Endodermal cell (in vitro differentiated cells): ENCODE measurements around the gene ANG. TPM values are rescaled to one million over a fixed set of nuclear protein-coding genes. Genes with fewer than 3 reads are reported as not detected.
A peak's percentile ranks its signal among the peaks of the same experiment; 100 is the strongest.

Source experiments
- DNase-seq: peaks from one replicate; pipeline ENCODE4 v3.0.0-alpha.2; 2017
- H3K27ac ChIP-seq: 2 replicates; pipeline ENCODE4 v1.5.1; 2013; ENCODE audit warnings: mild to moderate bottlenecking, low read depth, low read length, moderate library complexity
- H3K27me3 ChIP-seq: 2 replicates; pipeline ENCODE4 v1.6.1; 2013; ENCODE audit warnings: mild to moderate bottlenecking, low read length, moderate library complexity; ENCODE audit not compliant: insufficient read depth, control insufficient read depth, poor library complexity, severe bottlenecking
- H3K36me3 ChIP-seq: 2 replicates; pipeline ENCODE4 v1.7.0; 2013; ENCODE audit warnings: mild to moderate bottlenecking, low read length, moderate library complexity; ENCODE audit not compliant: control insufficient read depth, insufficient read depth
- H3K4me1 ChIP-seq: one replicate; pipeline ENCODE4 v1.7.0; 2013; ENCODE audit warnings: low read length; ENCODE audit not compliant: control insufficient read depth, insufficient read depth
- H3K4me3 ChIP-seq: 2 replicates; pipeline ENCODE4 v1.5.1; 2013; ENCODE audit warnings: mild to moderate bottlenecking, low read length, moderate library complexity
- H3K9ac ChIP-seq: 2 replicates; pipeline ENCODE4 v1.6.1; 2013; ENCODE audit warnings: mild to moderate bottlenecking, low read length, moderate library complexity; ENCODE audit not compliant: poor library complexity, severe bottlenecking; ENCODE audit errors: extremely low read depth
- H3K9me3 ChIP-seq: 2 replicates; pipeline ENCODE4 v1.6.1; 2013; ENCODE audit warnings: mild to moderate bottlenecking, low read length, moderate library complexity; ENCODE audit not compliant: control insufficient read depth
- H3K27ac Mint-ChIP-seq: 2 replicates; pipeline ENCODE4 v1.8.0; 2020; ENCODE audit warnings: mixed read lengths
- H3K27me3 Mint-ChIP-seq: 2 replicates; pipeline ENCODE4 v1.8.0; 2021; ENCODE audit warnings: mild to moderate bottlenecking, mixed read lengths; ENCODE audit not compliant: insufficient read depth
- H3K36me3 Mint-ChIP-seq: 2 replicates; pipeline ENCODE4 v1.8.0; 2020; ENCODE audit warnings: low read depth, mixed read lengths
- H3K4me1 Mint-ChIP-seq: 2 replicates; pipeline ENCODE4 v1.8.0; 2020; ENCODE audit warnings: mixed read lengths
- H3K4me3 Mint-ChIP-seq: 2 replicates; pipeline ENCODE4 v1.8.0; 2020; ENCODE audit warnings: mild to moderate bottlenecking, moderate library complexity, mixed read lengths
- H3K9me3 Mint-ChIP-seq: 2 replicates; pipeline ENCODE4 v1.8.0; 2020; ENCODE audit warnings: mild to moderate bottlenecking, mixed read lengths
- WGBS, 2 experiments: methylation state at CpG; one replicate each; pipeline versions ENCODE4 v1.1.5 to v1.1.7; 2013; ENCODE audit warnings: missing lambda C conversion rate in 2 of 2, mixed read lengths in 1 of 2; ENCODE audit not compliant: insufficient coverage in 1 of 2, insufficient read length in 1 of 2; 5-methylcytosine and 5-hydroxymethylcytosine counted together
- total RNA-seq, 2 donors: library from RNA; stranded (reverse); fragmentation: NEBNext Ultra II Directional in 1 of 2; extraction: Animal tissue kit (Norgen Biotek cat#: 25700) in 1 of 2; gene quantifications; 2 replicates in 1 of 2; 3 replicates in 1 of 2; pipeline ENCODE4 v1.2.1, GENCODE V29; 2021
- TF ChIP-seq, protein P1 (sequence below): fragments of 200-600 bp; sonication (generic); conservative IDR thresholded peaks from 2 replicates; pipeline ENCODE4 v1.5.0; 2021; ENCODE audit warnings: antibody characterized with exemption, mild to moderate bottlenecking

ANG gene
- total RNA-seq, 2 donors from 2014 or later, result 2.6 to 3.4 TPM

DNA sequence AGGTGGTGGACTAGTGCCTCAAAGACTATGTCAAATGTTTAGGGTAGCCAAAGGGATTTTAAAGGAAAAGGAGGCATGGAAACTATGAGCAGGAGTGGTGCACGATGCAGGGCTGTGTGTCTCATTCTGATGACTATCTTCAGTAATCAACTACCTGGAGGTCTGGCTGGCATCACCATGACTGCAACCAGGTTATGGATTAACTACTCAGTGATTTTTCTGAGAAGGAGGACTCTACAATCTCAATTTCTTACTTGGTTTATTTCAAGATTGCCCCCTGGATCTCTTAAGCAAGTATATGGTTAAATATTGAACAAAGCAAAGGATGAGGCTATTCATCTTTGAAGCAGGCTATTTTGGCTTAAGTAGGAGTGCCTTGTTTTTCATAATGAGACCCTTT, 38.0 kb downstream of the ANG start:
- Histone ChIP-seq H3K27me3 (no peaks in the 10 kb centered on the region), H3K9me3 (no peaks in the 10 kb centered on the region), H3K9ac (no peak overlapping the region), H3K4me1 (no peaks in the 10 kb centered on the region), H3K36me3 (no peaks in the 10 kb centered on the region), H3K27ac (no peak overlapping the region), H3K4me3 (no peak overlapping the region)
- Mint-ChIP-seq H3K4me1 (peaks cover 3% of the 10 kb centered on the region), H3K4me3 (no peak overlapping the region), H3K27ac (no peak overlapping the region), H3K27me3 (peaks cover 39% of the 10 kb centered on the region), H3K36me3 (no peaks in the 10 kb centered on the region), H3K9me3 (no peaks in the 10 kb centered on the region)
- TF ChIP-seq, protein P1, sequence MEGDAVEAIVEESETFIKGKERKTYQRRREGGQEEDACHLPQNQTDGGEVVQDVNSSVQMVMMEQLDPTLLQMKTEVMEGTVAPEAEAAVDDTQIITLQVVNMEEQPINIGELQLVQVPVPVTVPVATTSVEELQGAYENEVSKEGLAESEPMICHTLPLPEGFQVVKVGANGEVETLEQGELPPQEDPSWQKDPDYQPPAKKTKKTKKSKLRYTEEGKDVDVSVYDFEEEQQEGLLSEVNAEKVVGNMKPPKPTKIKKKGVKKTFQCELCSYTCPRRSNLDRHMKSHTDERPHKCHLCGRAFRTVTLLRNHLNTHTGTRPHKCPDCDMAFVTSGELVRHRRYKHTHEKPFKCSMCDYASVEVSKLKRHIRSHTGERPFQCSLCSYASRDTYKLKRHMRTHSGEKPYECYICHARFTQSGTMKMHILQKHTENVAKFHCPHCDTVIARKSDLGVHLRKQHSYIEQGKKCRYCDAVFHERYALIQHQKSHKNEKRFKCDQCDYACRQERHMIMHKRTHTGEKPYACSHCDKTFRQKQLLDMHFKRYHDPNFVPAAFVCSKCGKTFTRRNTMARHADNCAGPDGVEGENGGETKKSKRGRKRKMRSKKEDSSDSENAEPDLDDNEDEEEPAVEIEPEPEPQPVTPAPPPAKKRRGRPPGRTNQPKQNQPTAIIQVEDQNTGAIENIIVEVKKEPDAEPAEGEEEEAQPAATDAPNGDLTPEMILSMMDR, result no peak
- whole genome bisulfite sequencing, 2 experiments, result 96 to 100% methylated on average over 1 of the region's 1 CpG
- no peak for DNase-seq

DNA sequence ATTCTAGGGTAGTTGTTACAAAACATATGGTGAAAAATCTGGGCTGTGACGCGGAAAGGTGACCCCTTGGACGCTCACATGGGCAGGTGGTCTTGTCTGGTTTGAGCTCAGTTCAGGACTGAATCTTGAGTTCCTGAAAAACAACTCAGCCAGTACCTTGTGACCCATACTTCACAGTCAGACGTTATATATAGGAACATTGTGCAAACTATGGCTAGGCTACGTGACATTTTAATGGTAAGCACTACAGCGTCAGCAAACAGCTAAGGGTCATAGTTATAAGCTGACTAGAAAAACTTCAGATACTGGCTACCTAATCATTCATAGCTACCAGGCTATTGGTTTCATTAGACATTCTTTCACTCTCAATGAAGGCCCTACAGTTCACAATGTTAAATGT, 42.3 kb downstream of the ANG start:
- TF ChIP-seq, protein P1, result no peak
- Histone ChIP-seq H3K27ac (no peak overlapping the region), H3K9me3 (no peaks in the 10 kb centered on the region), H3K9ac (no peak overlapping the region), H3K4me1 (peaks cover 7% of the 10 kb centered on the region), H3K36me3 (no peaks in the 10 kb centered on the region), H3K27me3 (no peaks in the 10 kb centered on the region), H3K4me3 (no peak overlapping the region)
- Mint-ChIP-seq H3K36me3 (no peaks in the 10 kb centered on the region), H3K4me3 (no peak overlapping the region), H3K9me3 (no peaks in the 10 kb centered on the region), H3K27me3 (peaks cover 9% of the 10 kb centered on the region), H3K27ac (no peak overlapping the region), H3K4me1 (peaks cover 12% of the 10 kb centered on the region)
- 64 to 95% methylated on average over 2 to 6 of the region's 6 CpGs for WGBS, 2 experiments
- DNase-seq, result no peak

DNA sequence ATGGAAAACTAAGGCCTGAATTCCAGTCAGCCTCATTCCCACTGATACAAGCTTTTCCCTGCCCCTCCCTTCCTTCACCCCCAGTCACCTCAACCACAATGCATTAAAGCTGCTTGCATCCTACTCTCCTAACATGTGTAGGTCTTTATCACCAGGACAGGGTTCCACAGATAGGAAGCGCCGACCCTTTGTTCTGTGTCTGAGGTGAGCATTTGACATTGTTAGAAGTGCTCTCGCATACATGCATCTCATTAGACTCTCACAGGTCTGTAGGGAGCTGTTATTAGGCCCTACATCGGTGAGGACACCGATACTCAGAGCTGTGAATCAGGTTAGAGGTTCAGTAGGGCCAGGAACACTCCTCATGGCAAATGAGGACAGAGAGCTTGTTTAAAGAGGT, 43.9 kb downstream of the ANG start:
- H3K4me3 Mint-ChIP-seq, result no peak overlapping the region
- H3K27me3 ChIP-seq, result no peaks in the 10 kb centered on the region
- H3K4me1 ChIP-seq, result peaks cover 7% of the 10 kb centered on the region
- TF ChIP-seq, protein P1, result no peak
- no peaks in the 10 kb centered on the region for H3K36me3 ChIP-seq
- H3K4me1 Mint-ChIP-seq, result peaks cover 12% of the 10 kb centered on the region
- no peak overlapping the region for H3K27ac Mint-ChIP-seq
- H3K4me3 ChIP-seq, result no peak overlapping the region
- H3K9me3 Mint-ChIP-seq, result no peaks in the 10 kb centered on the region
- peak overlapping the region; percentile 10 for H3K27ac ChIP-seq
- no peak overlapping the region for H3K9ac ChIP-seq
- peak; percentile 82 for DNase-seq
- 72 to 83% methylated on average over 1 to 5 of the region's 5 CpGs for WGBS, 2 experiments
- no peaks in the 10 kb centered on the region for H3K9me3 ChIP-seq
- H3K27me3 Mint-ChIP-seq, result peaks cover 5% of the 10 kb centered on the region
- H3K36me3 Mint-ChIP-seq, result no peaks in the 10 kb centered on the region
